Bronchial epithelial cell (primary cell): ENCODE data around the gene MAP3K10. TPM values are rescaled to one million over a fixed set of nuclear protein-coding genes. Genes with fewer than 3 reads are reported as not detected.

Experiments
- DNase-seq: peaks from one replicate; pipeline ENCODE4 v3.0.0-alpha.2; 2010; ENCODE audit warnings: low read depth
- FAIRE-seq: peaks from 2 replicates; lab custom pipeline; 2011; peaks lifted over from hg19 to GRCh38; lab: Jason Lieb, UNC
- H3K27me3 ChIP-seq: 2 replicates; pipeline ENCODE4 v1.5.1; 2011; ENCODE audit warnings: low read length; ENCODE audit not compliant: control insufficient read depth, insufficient read depth
- H3K36me3 ChIP-seq: 2 replicates; pipeline ENCODE4 v1.5.1; 2011; ENCODE audit warnings: low read length; ENCODE audit not compliant: control insufficient read depth, insufficient read depth
- H3K4me3 ChIP-seq: 2 replicates; pipeline ENCODE4 v1.5.1; 2011; ENCODE audit warnings: mild to moderate bottlenecking, low read depth, low read length, control low read depth
- total RNA-seq: library from RNA; depleted of rRNA; stranded (reverse); fragments of >200 nt; gene quantifications from 2 replicates; pipeline ENCODE4 v1.2.1, GENCODE V29; 2014
- TF ChIP-seq, protein P1 (sequence below): IDR thresholded peaks from 2 replicates; pipeline ENCODE4 v1.5.1; 2011; ENCODE audit warnings: mild to moderate bottlenecking, moderate library complexity, low read length, control low read depth, inconsistent platforms; ENCODE audit not compliant: insufficient read depth, severe bottlenecking

MAP3K10 gene
- total RNA-seq, 1 donor from 2014 or later: 5.0 TPM

DNA sequence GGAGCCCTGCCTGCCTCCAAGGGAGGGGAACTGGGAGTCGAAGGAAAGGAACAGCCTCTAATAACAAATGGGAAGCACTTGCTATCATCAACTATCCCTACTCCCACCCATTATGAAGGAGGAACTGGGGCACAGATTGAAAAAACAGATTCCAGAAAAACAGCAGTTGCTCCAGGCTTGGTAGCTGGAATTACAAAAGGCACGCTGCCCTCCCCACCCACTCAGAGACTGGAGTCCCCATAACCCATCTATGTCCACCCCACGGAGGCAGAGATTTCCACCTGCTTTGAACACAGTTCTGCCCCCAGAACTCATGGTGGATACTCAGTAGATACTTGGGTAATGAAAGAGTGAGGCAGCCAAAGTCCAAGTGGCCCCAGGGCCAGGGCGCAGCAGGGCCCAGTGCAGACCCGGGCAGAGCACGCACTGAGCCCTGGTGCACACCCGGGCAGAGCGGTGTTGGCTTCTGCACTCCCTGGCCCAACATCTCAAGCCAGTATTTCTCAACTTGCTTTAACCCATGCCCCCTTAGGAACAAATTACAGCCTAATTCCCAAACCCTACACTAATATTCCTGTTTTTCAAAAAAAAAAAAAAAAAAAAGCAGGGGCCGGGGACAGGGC, 54.4 kb downstream of the MAP3K10 start:
- TF ChIP-seq, protein P1, sequence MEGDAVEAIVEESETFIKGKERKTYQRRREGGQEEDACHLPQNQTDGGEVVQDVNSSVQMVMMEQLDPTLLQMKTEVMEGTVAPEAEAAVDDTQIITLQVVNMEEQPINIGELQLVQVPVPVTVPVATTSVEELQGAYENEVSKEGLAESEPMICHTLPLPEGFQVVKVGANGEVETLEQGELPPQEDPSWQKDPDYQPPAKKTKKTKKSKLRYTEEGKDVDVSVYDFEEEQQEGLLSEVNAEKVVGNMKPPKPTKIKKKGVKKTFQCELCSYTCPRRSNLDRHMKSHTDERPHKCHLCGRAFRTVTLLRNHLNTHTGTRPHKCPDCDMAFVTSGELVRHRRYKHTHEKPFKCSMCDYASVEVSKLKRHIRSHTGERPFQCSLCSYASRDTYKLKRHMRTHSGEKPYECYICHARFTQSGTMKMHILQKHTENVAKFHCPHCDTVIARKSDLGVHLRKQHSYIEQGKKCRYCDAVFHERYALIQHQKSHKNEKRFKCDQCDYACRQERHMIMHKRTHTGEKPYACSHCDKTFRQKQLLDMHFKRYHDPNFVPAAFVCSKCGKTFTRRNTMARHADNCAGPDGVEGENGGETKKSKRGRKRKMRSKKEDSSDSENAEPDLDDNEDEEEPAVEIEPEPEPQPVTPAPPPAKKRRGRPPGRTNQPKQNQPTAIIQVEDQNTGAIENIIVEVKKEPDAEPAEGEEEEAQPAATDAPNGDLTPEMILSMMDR: no peak
- H3K36me3 ChIP-seq: peaks cover 20% of the 10 kb centered on the region
- FAIRE-seq (no peak), DNase-seq (no peak)
- H3K4me3 ChIP-seq: no peak overlapping the region
- H3K27me3 ChIP-seq: no peaks in the 10 kb centered on the region

DNA sequence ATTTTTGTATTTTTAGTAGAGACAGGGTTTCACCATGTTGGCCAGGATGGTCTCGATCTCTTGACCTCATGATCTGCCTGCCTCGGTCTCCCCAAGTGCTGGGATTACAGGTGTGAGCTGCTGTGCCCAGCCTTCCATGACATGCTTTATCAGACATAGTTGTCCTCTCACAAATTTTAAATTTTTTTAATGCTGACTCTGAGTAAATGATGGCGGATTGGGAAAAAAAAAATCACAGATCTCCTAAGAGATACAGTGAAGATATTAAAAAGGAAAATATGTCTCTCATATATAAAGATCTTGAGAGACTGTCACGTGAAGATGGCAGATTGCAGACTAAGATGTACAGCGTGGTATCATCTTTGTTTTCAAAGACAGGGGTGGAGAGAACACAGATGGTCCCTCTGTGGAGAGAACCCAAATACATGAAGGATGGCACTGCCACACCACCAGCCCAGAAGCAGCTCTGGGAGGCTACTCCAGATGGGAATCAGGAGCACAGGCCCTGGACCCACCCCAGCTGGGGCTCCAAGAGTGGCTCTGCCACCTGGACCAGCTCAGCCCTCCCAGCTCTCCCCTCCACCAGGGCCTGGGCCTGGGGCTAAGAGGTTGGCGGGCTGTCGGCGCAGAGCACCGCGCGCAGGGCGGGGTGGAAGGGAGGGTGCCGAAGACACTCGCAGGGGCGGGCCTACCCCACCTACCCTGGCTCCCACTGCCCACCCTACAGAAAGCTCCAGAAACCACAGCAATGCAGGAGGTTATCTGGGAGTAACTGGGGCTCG, 55.3 kb downstream of the MAP3K10 start:
- peaks cover 16% of the 10 kb centered on the region for H3K36me3 ChIP-seq
- no peaks in the 10 kb centered on the region for H3K27me3 ChIP-seq
- TF ChIP-seq, protein P1: no peak
- H3K4me3 ChIP-seq: no peak overlapping the region
- FAIRE-seq: no peak
- no peak for DNase-seq

DNA sequence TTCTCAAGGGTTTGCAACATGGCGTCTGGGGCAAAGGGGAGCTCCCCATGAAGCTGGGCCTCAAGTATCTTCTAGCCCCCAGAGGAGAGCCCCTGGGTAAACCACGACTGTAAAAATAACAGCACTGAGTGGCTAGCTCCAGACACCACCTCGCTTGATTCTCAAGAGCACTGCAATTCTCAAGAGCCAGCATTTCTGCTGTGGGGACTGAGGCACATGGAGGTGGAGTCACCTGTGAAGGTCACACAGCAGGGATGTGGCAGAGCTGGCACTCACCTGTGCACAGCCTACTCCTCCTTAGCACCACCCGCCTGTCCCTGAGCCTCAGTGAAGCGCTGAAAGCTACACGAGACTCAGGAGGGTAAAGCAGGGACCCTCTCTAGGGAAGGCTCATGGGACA, 56.0 kb downstream of the MAP3K10 start:
- Histone ChIP-seq H3K4me3 (no peak overlapping the region), H3K27me3 (no peaks in the 10 kb centered on the region), H3K36me3 (peaks cover 15% of the 10 kb centered on the region)
- DNase-seq (no peak), FAIRE-seq (no peak)
- TF ChIP-seq, protein P1: no peak

DNA sequence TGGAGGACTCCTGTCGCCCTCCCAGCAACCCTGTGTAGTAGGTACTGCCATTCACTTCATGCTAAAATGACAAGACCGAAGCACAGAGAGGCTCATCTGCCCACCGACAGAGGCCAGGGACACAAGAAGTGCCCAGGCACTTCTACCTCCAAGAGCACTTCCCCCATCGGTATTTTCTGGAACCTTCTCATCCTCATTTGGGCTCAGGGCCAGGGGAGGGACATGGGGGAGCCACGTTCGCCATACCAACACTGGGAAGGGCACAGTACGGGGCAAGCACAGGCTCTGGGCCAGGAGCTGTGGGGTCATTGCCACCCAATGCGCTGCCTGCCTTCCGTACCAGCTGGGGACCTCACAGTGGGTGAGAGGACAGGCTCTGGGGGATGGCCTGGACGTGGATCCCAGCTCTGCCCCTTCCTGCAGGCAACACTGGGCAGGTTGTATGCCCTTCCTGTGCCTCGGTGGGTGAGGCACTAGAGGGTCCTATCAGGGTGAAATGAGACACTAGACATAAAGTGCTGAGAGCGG, 56.6 kb downstream of the MAP3K10 start:
- DNase-seq (no peak), FAIRE-seq (no peak)
- TF ChIP-seq, protein P1: no peak
- H3K27me3 ChIP-seq: no peaks in the 10 kb centered on the region
- H3K36me3 ChIP-seq: peaks cover 15% of the 10 kb centered on the region
- H3K4me3 ChIP-seq: no peak overlapping the region

DNA sequence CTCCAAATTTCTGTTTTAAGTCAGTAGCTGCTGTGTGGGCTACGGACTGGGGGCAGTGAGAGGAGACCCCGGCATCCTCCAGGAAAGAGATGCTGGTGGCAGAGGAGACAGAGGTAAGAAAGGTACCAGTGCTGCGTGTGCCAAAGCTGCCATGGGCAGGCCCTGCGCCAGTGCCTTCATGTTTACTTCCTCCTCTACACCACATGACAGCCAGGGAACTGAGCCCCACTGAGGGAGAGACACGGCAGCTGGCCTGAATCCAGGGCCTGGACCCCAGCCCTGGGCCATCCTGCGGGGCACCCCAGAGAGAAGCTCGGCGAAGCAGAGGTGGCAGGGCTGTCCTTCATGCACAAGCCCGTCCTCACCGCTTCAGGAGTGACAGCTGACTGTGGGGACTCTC, 58.0 kb downstream of the MAP3K10 start:
- DNase-seq (no peak), FAIRE-seq (no peak)
- H3K36me3 ChIP-seq: peaks cover 13% of the 10 kb centered on the region
- H3K27me3 ChIP-seq: no peaks in the 10 kb centered on the region
- TF ChIP-seq, protein P1: no peak
- H3K4me3 ChIP-seq: no peak overlapping the region
